ENCODE measurements around the gene DLX5. TPM values are rescaled to one million over a fixed set of nuclear protein-coding genes. Genes with fewer than 3 reads are reported as not detected.

Gene DLX5
- total RNA-seq, 1 donor from 2014 or later, result 0.27 TPM

DNA sequence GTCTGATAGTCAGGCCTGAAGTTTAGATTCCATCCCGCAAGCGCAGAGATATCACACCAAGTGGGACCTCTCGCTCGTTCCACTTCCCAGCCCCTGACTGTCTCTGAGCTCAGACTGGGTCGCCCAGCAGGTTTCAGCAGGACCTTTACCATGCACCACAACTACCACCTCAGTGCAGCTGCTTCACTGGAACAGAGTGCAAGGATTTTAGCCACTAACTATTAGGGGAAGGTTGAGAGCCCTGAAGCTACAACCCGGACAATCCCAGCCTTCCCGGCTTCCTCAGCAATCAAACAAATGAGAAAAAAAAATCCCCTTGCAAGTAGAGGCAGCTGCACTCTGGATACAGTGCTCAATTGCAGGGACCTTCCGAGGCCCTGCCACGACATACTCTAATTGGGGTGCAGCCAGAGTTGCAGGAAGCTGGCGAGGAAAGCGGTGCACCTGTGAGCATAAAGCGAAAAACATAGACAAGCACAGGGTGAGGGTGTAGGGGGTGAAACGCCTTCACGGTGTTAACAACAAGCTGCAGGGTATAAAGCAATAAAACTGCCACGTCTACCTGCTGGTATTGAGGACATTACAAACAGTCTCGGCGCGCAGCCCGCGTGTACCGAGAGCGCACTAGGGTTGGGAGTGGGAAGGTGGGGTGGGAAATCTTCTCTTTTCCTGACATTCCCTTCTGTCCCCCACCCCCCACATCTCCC, 21.9 kb downstream of the DLX5 start:
- DNase-seq (ENCODE audit: low spot score), result no peak
- no peaks in the 10 kb centered on the region for H3K9me3 Mint-ChIP-seq (ENCODE audit: low read depth)
- peaks cover 81% of the 10 kb centered on the region for H3K27me3 Mint-ChIP-seq (ENCODE audit: low read depth)
- TF ChIP-seq, protein P1, sequence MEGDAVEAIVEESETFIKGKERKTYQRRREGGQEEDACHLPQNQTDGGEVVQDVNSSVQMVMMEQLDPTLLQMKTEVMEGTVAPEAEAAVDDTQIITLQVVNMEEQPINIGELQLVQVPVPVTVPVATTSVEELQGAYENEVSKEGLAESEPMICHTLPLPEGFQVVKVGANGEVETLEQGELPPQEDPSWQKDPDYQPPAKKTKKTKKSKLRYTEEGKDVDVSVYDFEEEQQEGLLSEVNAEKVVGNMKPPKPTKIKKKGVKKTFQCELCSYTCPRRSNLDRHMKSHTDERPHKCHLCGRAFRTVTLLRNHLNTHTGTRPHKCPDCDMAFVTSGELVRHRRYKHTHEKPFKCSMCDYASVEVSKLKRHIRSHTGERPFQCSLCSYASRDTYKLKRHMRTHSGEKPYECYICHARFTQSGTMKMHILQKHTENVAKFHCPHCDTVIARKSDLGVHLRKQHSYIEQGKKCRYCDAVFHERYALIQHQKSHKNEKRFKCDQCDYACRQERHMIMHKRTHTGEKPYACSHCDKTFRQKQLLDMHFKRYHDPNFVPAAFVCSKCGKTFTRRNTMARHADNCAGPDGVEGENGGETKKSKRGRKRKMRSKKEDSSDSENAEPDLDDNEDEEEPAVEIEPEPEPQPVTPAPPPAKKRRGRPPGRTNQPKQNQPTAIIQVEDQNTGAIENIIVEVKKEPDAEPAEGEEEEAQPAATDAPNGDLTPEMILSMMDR (IDR thresholded peaks at IDR 0.05), result no peak
- no peak overlapping the region for H3K27ac Mint-ChIP-seq (ENCODE audit: unreplicated experiment)
- H3K4me1 Mint-ChIP-seq (ENCODE audit: low read depth), result peaks cover 18% of the 10 kb centered on the region
- H3K4me3 Mint-ChIP-seq (ENCODE audit: unreplicated experiment), result no peak overlapping the region
- H3K36me3 Mint-ChIP-seq (ENCODE audit: low read depth), result no peaks in the 10 kb centered on the region

DNA sequence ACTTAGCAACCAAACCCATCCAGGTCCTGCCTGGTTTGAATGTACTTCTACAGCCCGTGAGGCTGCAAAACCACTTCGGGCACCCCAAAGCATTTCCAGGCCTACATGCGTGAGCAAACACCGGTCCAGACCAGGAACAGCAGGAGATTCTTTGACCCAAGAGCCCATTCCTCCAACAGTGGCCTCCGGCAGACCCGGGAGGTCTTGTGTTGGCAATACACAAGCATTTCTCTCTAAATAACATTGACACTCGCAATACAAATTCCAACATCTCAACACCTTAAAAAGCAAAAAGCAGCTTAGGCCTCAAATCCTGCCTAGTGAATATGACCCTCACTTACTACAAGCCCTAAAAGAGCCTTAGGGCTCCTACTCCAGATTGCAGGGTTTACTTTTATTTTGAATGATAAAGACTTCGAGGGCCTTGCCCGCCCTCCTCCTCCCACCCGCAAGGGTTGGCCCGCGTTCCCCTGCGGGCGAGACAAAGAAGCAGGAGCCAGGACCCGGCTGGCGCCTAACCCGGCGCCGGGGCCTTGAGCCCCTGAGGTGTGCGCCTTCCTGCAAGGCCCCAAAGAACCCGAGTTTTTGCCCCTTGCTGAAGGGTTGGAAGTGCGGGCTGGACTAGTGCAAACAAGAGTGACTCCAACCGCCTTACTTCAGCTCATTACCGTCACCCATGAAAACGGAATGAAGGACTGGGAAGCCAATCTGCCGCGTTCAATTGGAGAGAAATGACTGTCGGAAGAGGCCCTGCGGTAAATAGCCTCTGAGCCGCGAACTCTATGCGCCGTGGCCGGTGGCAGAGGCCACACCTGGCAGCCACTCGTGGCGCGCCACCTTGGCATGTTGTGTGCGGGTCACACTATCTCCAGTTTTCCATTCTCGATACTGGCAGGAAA, 22.7 kb downstream of the DLX5 start:
- Mint-ChIP-seq H3K36me3 (ENCODE audit: low read depth) (no peaks in the 10 kb centered on the region), H3K27me3 (ENCODE audit: low read depth) (peaks cover 81% of the 10 kb centered on the region), H3K9me3 (ENCODE audit: low read depth) (no peaks in the 10 kb centered on the region), H3K27ac (ENCODE audit: unreplicated experiment) (no peak overlapping the region), H3K4me3 (ENCODE audit: unreplicated experiment) (no peak overlapping the region), H3K4me1 (ENCODE audit: low read depth) (peaks cover 22% of the 10 kb centered on the region)
- TF ChIP-seq, protein P1 (IDR thresholded peaks at IDR 0.05), result no peak
- no peak for DNase-seq (ENCODE audit: low spot score)

DNA sequence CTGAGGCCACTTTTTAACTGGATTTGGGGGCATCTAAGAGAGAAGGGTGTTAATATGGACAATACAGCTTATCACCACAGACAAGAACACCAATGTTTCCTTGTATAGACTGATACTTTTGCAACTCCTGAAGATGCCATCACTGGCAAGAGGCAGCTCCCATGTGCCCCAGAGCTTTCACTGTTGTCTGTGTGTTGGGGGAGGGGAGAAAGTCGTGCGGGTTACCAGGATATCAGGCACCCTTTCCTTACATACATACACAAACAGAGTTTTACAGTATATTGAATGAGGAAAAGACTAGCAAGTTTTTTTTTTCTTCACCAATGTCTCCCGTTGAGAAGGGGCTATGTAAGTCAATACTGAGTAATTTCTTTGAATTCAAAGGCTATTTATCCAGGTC, 23.4 kb downstream of the DLX5 start:
- H3K4me3 Mint-ChIP-seq (ENCODE audit: unreplicated experiment), result no peak overlapping the region
- H3K27me3 Mint-ChIP-seq (ENCODE audit: low read depth), result peaks cover 84% of the 10 kb centered on the region
- TF ChIP-seq, protein P1 (IDR thresholded peaks at IDR 0.05), result no peak
- H3K9me3 Mint-ChIP-seq (ENCODE audit: low read depth), result no peaks in the 10 kb centered on the region
- H3K4me1 Mint-ChIP-seq (ENCODE audit: low read depth), result peaks cover 20% of the 10 kb centered on the region
- no peak overlapping the region for H3K27ac Mint-ChIP-seq (ENCODE audit: unreplicated experiment)
- H3K36me3 Mint-ChIP-seq (ENCODE audit: low read depth), result no peaks in the 10 kb centered on the region
- DNase-seq (ENCODE audit: low spot score), result no peak

DNA sequence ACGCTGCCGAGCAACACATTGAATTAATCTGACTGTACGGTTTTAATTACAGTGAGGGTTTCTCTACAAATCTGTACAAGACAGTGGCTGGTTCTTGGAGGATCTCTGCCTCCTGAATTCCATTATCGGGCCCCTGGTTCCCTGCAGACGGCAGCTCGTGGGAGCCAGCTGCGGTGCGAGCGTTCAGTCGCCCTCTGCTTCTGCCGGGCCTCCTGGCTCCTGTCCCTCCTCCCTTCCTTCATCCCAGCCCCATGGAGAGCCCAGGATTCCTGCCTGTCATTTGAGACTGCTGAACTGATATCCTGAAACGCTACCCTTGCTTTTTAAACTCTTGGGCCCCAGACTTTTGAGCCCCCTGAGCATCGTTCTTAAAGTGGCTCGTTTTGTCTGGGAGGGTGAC, 25.9 kb downstream of the DLX5 start:
- DNase-seq (ENCODE audit: low spot score), result no peak
- TF ChIP-seq, protein P1 (IDR thresholded peaks at IDR 0.05), result no peak
- Mint-ChIP-seq H3K4me3 (ENCODE audit: unreplicated experiment) (no peak overlapping the region), H3K27me3 (ENCODE audit: low read depth) (peaks cover 94% of the 10 kb centered on the region), H3K36me3 (ENCODE audit: low read depth) (peaks cover 2% of the 10 kb centered on the region), H3K9me3 (ENCODE audit: low read depth) (no peaks in the 10 kb centered on the region), H3K4me1 (ENCODE audit: low read depth) (peaks cover 14% of the 10 kb centered on the region), H3K27ac (ENCODE audit: unreplicated experiment) (no peak overlapping the region)

DNA sequence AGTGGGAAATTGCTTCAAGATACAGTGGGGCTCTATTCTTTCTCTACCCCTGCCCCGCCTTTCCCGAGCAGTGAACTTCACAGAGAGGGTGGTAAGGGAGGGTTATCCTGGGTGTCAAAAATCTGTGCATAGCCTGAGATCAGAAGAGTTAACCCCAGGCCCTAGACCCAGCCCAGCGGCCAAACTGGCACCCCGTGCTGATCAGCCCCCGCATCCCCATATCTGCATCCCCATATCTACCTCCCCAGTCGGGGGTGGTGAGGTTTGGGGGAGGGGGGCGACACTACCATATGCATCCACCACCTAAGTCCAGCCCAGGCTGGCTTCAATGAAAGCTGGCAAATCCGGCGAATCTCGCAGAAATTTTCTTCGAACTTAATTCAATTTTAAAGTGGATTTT, 26.3 kb downstream of the DLX5 start:
- H3K36me3 Mint-ChIP-seq (ENCODE audit: low read depth), result peaks cover 2% of the 10 kb centered on the region
- peaks cover 93% of the 10 kb centered on the region for H3K27me3 Mint-ChIP-seq (ENCODE audit: low read depth)
- no peak for DNase-seq (ENCODE audit: low spot score)
- H3K4me3 Mint-ChIP-seq (ENCODE audit: unreplicated experiment), result no peak overlapping the region
- no peak overlapping the region for H3K27ac Mint-ChIP-seq (ENCODE audit: unreplicated experiment)
- H3K9me3 Mint-ChIP-seq (ENCODE audit: low read depth), result no peaks in the 10 kb centered on the region
- TF ChIP-seq, protein P1 (IDR thresholded peaks at IDR 0.05), result no peak
- peaks cover 13% of the 10 kb centered on the region for H3K4me1 Mint-ChIP-seq (ENCODE audit: low read depth)
